CD14-positive monocyte (primary cell): Measurements from ENCODE around the gene DNMT3L. TPM values are rescaled to one million over a fixed set of nuclear protein-coding genes. Genes with fewer than 3 reads are reported as not detected.
"Not testable (repeated sequence)": the region's sequence is repeated elsewhere in the genome, so short reads cannot be mapped to it uniquely, and the experiment has no call there.

Source experiments
- DNase-seq, 3 donors: peaks; one replicate each; pipeline ENCODE4 v3.0.0-alpha.2; 2011 to 2022
- H2AFZ ChIP-seq: 2 replicates; pipeline ENCODE4 v1.6.0; 2012; ENCODE audit warnings: mild to moderate bottlenecking, low read depth, low read length, inconsistent platforms; ENCODE audit not compliant: insufficient read depth, poor library complexity, severe bottlenecking
- H3K27ac ChIP-seq, 2 donors: 1 replicate in 1 of 2; 2 replicates in 1 of 2; pipeline ENCODE4 v1.5.1; 2012 to 2013; ENCODE audit warnings: low read length in 2 of 2, control low read depth in 1 of 2, inconsistent platforms in 1 of 2, low read depth in 1 of 2, mild to moderate bottlenecking in 1 of 2
- H3K27me3 ChIP-seq, 2 donors: one replicate each; pipeline versions ENCODE4 v1.6.0 to v1.6.1; 2011 to 2013; ENCODE audit warnings: low read length in 2 of 2; ENCODE audit not compliant: control insufficient read depth in 2 of 2, insufficient read depth in 2 of 2
- H3K36me3 ChIP-seq, 2 donors: replicated peaks in 1 of 2; 1 replicate in 1 of 2; 2 replicates in 1 of 2; pipeline versions ENCODE4 v1.5.1 to v1.6.1; 2012 to 2013; ENCODE audit warnings: low read length in 2 of 2, control low read depth in 1 of 2, inconsistent platforms in 1 of 2, mild to moderate bottlenecking in 1 of 2; ENCODE audit not compliant: insufficient read depth in 2 of 2, control insufficient read depth in 1 of 2
- H3K4me1 ChIP-seq, 2 donors: 1 replicate in 1 of 2; 2 replicates in 1 of 2; pipeline versions ENCODE4 v1.5.1 to v1.6.1; 2012 to 2013; ENCODE audit warnings: low read length in 2 of 2, control low read depth in 1 of 2, inconsistent platforms in 1 of 2, mild to moderate bottlenecking in 1 of 2, moderate library complexity in 1 of 2; ENCODE audit not compliant: insufficient read depth in 2 of 2, control insufficient read depth in 1 of 2
- H3K4me2 ChIP-seq: replicated peaks from 2 replicates; pipeline ENCODE3; 2012; ENCODE audit warnings: low read length, moderate library complexity, mild to moderate bottlenecking; ENCODE audit not compliant: poor library complexity, severe bottlenecking; ENCODE audit errors: extremely low read depth
- H3K4me3 ChIP-seq, 3 experiments: fragments of 200-600 bp in 1 of 3; sonication (generic) in 1 of 3; replicated peaks in 1 of 3; 1 replicate in 2 of 3; 2 replicates in 1 of 3; pipeline ENCODE4 v1.5.1; 2011 to 2013; ENCODE audit warnings: low read length in 3 of 3, mild to moderate bottlenecking in 3 of 3, control low read depth in 2 of 3, low read depth in 2 of 3, inconsistent platforms in 1 of 3, moderate library complexity in 1 of 3
- H3K79me2 ChIP-seq: 2 replicates; pipeline ENCODE4 v1.6.0; 2012; ENCODE audit warnings: mild to moderate bottlenecking, control low read depth, inconsistent platforms, low read length, moderate library complexity; ENCODE audit not compliant: insufficient read depth
- H3K9ac ChIP-seq: 2 replicates; pipeline ENCODE4 v1.6.0; 2017; ENCODE audit warnings: low read length, mild to moderate bottlenecking; ENCODE audit not compliant: insufficient read depth, poor library complexity, severe bottlenecking
- H3K9me3 ChIP-seq, 2 donors: replicated peaks in 1 of 2; 1 replicate in 1 of 2; 2 replicates in 1 of 2; pipeline versions ENCODE4 v1.5.1 to v1.6.1; 2012 to 2013; ENCODE audit warnings: low read length in 2 of 2, control low read depth in 1 of 2; ENCODE audit not compliant: control insufficient read depth in 1 of 2, insufficient read depth in 1 of 2
- H4K20me1 ChIP-seq: 2 replicates; pipeline ENCODE4 v1.6.0; 2012; ENCODE audit warnings: mild to moderate bottlenecking, low read length, control low read depth, moderate library complexity; ENCODE audit not compliant: insufficient read depth
- H3K27ac Mint-ChIP-seq, 7 donors: one replicate each; pipeline ENCODE4 v1.8.0; 2020; ENCODE audit warnings: mild to moderate bottlenecking in 7 of 7, mixed read lengths in 7 of 7, moderate library complexity in 6 of 7, inconsistent platforms in 2 of 7
- H3K27me3 Mint-ChIP-seq, 3 donors: one replicate each; pipeline ENCODE4 v1.8.0; 2021 to 2022; ENCODE audit warnings: low read depth in 3 of 3, mild to moderate bottlenecking in 3 of 3, mixed read lengths in 3 of 3, moderate library complexity in 3 of 3, inconsistent platforms in 1 of 3
- H3K36me3 Mint-ChIP-seq, 2 donors: one replicate each; pipeline ENCODE4 v1.8.0; 2020; ENCODE audit warnings: mixed read lengths in 2 of 2, inconsistent platforms in 1 of 2, mild to moderate bottlenecking in 1 of 2
- H3K4me1 Mint-ChIP-seq: one replicate; pipeline ENCODE4 v1.8.0; 2020; ENCODE audit warnings: mild to moderate bottlenecking, mixed read lengths
- H3K4me3 Mint-ChIP-seq, 2 donors: one replicate each; pipeline ENCODE4 v1.8.0; 2020; ENCODE audit warnings: mild to moderate bottlenecking in 2 of 2, mixed read lengths in 2 of 2, moderate library complexity in 1 of 2
- H3K9me3 Mint-ChIP-seq, 7 donors: one replicate each; pipeline ENCODE4 v1.8.0; 2020 to 2022; ENCODE audit warnings: mixed read lengths in 7 of 7, mild to moderate bottlenecking in 6 of 7, moderate library complexity in 6 of 7, inconsistent platforms in 2 of 7
- WGBS: methylation state at CpG from one replicate; pipeline ENCODE4 v1.1.5; 2013; ENCODE audit warnings: missing lambda C conversion rate; ENCODE audit not compliant: insufficient coverage; 5-methylcytosine and 5-hydroxymethylcytosine counted together
- intact Hi-C, 2 donors: fragments of 100-400 bp; cut with micrococcal nuclease; formaldehyde crosslinking; loops; one replicate each; pipeline versions ENCODE4 v1.15.0 to v1.15.1; 2023
- polyA plus RNA-seq, 3 donors: library from polyadenylated mRNA; depleted of rRNA in 1 of 3; unstranded in 2 of 3; stranded (reverse) in 1 of 3; fragments of 300-500 nt in 2 of 3; fragments of >200 nt in 1 of 3; fragmentation: Illumina TruSeq in 2 of 3; gene quantifications; 1 replicate in 2 of 3; 2 replicates in 1 of 3; pipeline ENCODE4 v1.2.3, GENCODE V29; 2012 to 2021
- TF ChIP-seq, protein P1 (sequence below): fragments of 200-600 bp; IDR thresholded peaks from one replicate; pipeline ENCODE4 v1.8.0; 2022; ENCODE audit warnings: antibody characterized with exemption, mild to moderate bottlenecking

DNMT3L gene
- polyA plus RNA-seq, 3 donors, result not detected

- Histone ChIP-seq H3K9me3 (no peaks in the 10 kb centered on the region), H3K79me2 (no peaks in the 10 kb centered on the region), H3K27ac (no peak overlapping the region), H3K27me3 (peaks cover 0 to 8% of the 10 kb centered on the region in 2 donors), H2AFZ (no peak overlapping the region), H3K9ac (no peak overlapping the region), H4K20me1 (no peaks in the 10 kb centered on the region), H3K4me3 (no peak overlapping the region), H3K4me2 (no peak overlapping the region), H3K4me1 (no peaks in the 10 kb centered on the region), H3K36me3 (no peaks in the 10 kb centered on the region)
- Mint-ChIP-seq H3K4me3 (no peak overlapping the region), H3K4me1 (peaks cover 2% of the 10 kb centered on the region), H3K27me3 (peaks cover 7 to 13% (median 12%) of the 10 kb centered on the region in 3 donors), H3K36me3 (no peaks in the 10 kb centered on the region), H3K9me3 (no peaks in the 10 kb centered on the region), H3K27ac (no peak overlapping the region)
- intact Hi-C loops, result no loop called here
- no peak for DNase-seq
- WGBS, result 58% methylated on average over 24 of the region's 29 CpGs
- TF ChIP-seq, protein P1, sequence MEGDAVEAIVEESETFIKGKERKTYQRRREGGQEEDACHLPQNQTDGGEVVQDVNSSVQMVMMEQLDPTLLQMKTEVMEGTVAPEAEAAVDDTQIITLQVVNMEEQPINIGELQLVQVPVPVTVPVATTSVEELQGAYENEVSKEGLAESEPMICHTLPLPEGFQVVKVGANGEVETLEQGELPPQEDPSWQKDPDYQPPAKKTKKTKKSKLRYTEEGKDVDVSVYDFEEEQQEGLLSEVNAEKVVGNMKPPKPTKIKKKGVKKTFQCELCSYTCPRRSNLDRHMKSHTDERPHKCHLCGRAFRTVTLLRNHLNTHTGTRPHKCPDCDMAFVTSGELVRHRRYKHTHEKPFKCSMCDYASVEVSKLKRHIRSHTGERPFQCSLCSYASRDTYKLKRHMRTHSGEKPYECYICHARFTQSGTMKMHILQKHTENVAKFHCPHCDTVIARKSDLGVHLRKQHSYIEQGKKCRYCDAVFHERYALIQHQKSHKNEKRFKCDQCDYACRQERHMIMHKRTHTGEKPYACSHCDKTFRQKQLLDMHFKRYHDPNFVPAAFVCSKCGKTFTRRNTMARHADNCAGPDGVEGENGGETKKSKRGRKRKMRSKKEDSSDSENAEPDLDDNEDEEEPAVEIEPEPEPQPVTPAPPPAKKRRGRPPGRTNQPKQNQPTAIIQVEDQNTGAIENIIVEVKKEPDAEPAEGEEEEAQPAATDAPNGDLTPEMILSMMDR, result no peak
Observed at GRCh38 chr21:44253832-44254710, 7.6 kb downstream of the DNMT3L start.

DNA sequence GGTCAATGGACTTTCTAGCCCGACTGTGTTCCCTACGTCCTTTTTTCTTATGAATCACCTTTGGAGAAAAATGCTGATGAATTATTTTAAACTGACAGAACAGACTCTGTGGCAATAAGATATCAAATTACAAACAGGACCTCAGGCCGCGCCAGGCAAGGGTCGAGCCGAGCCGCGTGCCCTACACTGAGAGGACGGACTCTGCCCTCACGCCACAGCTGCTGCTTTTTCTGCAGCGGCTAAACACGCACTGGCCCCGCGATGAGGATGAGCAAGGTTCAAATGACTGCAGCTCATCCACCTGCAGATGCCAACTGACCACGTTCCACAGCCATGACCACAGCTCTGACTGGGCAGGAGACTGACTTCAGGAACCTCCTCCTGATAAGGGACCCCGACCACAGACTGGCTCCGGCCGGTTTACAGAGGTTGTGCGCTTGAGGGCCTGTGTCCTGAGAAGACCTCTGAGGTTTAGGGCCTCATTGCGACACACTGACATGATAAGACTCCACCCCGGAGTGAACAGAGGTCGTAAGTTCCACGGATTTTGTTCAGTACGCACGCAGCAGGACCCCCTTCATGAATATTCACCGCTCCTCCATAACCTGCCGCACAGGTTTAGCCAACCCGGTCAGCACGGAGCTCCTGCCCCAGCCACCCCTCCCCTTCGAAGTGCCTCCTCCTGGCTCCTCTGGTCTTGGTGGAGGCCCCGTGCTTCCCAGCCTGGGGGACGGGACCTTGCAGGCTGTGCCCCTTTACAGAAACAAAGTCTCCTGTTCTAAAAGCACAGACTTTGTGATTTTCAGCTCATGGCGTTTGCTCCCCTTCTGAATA lies 12.3 kb downstream of the DNMT3L start:
- H3K4me3 ChIP-seq, result not testable (repeated sequence)

GRCh38 chr21:44247904-44248303 lies 13.8 kb downstream of the DNMT3L start:
- H3K27me3 ChIP-seq, H3K4me3 Mint-ChIP-seq, H4K20me1 ChIP-seq, H3K9me3 Mint-ChIP-seq, H3K79me2 ChIP-seq, intact Hi-C loops, H3K27me3 Mint-ChIP-seq, H3K27ac ChIP-seq, H3K4me1 ChIP-seq, H3K9me3 ChIP-seq, H3K4me2 ChIP-seq, H3K36me3 ChIP-seq, H3K4me3 ChIP-seq, DNase-seq, H3K36me3 Mint-ChIP-seq, H3K27ac Mint-ChIP-seq, H3K4me1 Mint-ChIP-seq, H3K9ac ChIP-seq, H2AFZ ChIP-seq: not testable (repeated sequence)
- WGBS, result no CpG with 5 or more reads among the region's 17 CpGs

More for the DNA sequence above, 12.3 kb downstream of the DNMT3L start:
- DNase-seq, H3K4me1 ChIP-seq, H3K27me3 ChIP-seq, H3K4me3 Mint-ChIP-seq, H3K27ac ChIP-seq, H3K27ac Mint-ChIP-seq, H3K9ac ChIP-seq, H3K4me2 ChIP-seq, H3K36me3 ChIP-seq, H3K79me2 ChIP-seq, H3K27me3 Mint-ChIP-seq, H3K9me3 Mint-ChIP-seq, H3K9me3 ChIP-seq, intact Hi-C loops, H4K20me1 ChIP-seq, H3K36me3 Mint-ChIP-seq, H3K4me1 Mint-ChIP-seq, H2AFZ ChIP-seq: not testable (repeated sequence)
- WGBS, result no CpG with 5 or more reads among the region's 33 CpGs
